ENCODE results near the gene CAPN10. TPM values are rescaled to one million over a fixed set of nuclear protein-coding genes. Genes with fewer than 3 reads are reported as not detected.
A peak's percentile ranks its signal among the peaks of the same experiment; 100 is the strongest.

Gene CAPN10
- total RNA-seq, 1 donor from 2014 or later, result 27.8 TPM

DNA sequence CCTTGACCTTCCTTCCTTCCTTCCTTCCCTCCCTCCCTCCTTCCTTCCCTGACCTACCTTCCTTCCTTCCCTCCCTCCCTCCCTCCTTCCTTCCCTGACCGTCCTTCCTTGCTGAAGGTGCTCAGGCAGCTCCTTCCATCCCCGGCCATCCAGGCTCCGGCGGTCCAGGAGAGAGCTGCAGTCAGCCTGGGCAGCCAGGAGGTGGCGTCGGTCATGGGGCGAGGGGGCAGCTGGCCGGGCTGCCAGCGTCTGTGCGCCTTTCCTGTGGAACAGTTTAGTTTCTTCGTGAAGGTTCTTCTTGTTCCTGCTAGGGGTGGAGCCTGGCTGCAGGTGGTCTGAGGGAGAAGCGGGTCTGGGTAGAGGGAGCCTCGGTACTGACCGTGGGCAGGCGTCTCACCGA is 54.4 kb downstream of the CAPN10 start:
- Histone ChIP-seq H3K27me3 (no peaks in the 10 kb centered on the region), H3K36me3 (no peaks in the 10 kb centered on the region), H3K9me3 (no peaks in the 10 kb centered on the region), H3K4me3 (no peak overlapping the region), H3K27ac (no peak overlapping the region), H3K4me1 (no peaks in the 10 kb centered on the region)
- peak in 1 of 2 donors; percentile 61 for DNase-seq (ENCODE audit: low spot score in 2 of 2)
- TF ChIP-seq, protein P1, sequence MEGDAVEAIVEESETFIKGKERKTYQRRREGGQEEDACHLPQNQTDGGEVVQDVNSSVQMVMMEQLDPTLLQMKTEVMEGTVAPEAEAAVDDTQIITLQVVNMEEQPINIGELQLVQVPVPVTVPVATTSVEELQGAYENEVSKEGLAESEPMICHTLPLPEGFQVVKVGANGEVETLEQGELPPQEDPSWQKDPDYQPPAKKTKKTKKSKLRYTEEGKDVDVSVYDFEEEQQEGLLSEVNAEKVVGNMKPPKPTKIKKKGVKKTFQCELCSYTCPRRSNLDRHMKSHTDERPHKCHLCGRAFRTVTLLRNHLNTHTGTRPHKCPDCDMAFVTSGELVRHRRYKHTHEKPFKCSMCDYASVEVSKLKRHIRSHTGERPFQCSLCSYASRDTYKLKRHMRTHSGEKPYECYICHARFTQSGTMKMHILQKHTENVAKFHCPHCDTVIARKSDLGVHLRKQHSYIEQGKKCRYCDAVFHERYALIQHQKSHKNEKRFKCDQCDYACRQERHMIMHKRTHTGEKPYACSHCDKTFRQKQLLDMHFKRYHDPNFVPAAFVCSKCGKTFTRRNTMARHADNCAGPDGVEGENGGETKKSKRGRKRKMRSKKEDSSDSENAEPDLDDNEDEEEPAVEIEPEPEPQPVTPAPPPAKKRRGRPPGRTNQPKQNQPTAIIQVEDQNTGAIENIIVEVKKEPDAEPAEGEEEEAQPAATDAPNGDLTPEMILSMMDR (IDR thresholded peaks at IDR 0.05), result peak in 1 of 3 experiments; percentile 14
- intact Hi-C loops (cut with DNase I), result no loop called here

DNA sequence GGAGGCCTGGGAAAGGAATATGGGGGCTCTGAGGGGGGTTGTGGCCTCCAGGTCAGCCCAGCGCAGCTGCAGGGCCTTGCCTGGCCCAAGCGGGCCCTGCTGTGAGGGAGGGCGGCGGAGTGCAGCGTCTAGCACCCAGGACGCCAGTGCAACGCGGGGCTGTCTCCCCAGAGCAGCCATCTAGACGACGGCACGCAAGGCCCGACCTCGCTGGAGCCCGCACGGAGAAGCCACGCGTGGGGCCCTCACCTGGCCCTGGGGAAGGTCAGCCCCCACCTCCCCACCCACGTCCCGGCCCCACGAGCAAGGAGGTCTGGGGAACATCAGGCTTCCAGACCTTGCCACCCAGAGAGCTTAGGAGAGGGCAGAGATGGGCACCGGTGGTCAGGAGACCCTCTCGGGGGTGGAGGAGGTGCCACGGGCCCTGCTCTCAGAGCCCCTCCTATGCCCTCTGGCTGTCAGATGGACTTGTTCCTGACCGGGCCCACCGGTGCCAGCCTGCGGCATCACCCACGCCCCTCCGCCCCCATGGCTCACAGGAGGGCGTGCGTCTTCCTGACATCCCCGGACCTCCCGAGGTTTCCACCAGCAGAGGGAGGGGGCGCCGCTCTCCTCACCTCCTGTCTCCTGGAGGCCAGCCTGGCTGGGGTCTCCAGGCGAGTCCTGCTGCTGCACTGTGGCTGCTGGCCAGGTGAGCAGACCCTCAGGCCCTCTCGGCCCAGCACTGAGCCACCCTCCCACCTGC is 55.7 kb downstream of the CAPN10 start:
- H3K4me3 ChIP-seq, result no peak overlapping the region
- H3K36me3 ChIP-seq, result no peaks in the 10 kb centered on the region
- intact Hi-C loops (cut with DNase I), result no loop called here
- H3K27me3 ChIP-seq, result no peaks in the 10 kb centered on the region
- no peak overlapping the region for H3K27ac ChIP-seq
- TF ChIP-seq, protein P1 (IDR thresholded peaks at IDR 0.05), result no peak
- no peaks in the 10 kb centered on the region for H3K9me3 ChIP-seq
- no peak for DNase-seq (ENCODE audit: low spot score in 2 of 2)
- H3K4me1 ChIP-seq, result no peaks in the 10 kb centered on the region

DNA sequence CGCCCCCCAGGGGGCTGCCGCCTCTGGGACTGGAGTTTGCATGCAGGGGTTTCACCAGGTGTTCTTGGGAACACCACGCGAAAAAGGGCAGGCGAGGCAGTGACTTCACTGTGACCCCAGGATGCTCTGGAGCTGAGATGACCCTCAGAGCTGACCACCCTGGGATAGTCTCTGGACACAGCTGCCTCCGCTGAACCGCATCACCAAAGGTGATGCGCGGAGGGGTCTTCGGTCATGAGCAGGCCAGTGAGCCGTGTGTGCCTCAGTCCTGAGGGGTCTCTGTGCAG is 56.2 kb downstream of the CAPN10 start:
- Histone ChIP-seq H3K27me3 (no peaks in the 10 kb centered on the region), H3K9me3 (no peaks in the 10 kb centered on the region), H3K27ac (no peak overlapping the region), H3K4me1 (no peaks in the 10 kb centered on the region), H3K36me3 (no peaks in the 10 kb centered on the region), H3K4me3 (no peak overlapping the region)
- DNase-seq (ENCODE audit: low spot score in 2 of 2), result no peak
- TF ChIP-seq, protein P1 (IDR thresholded peaks at IDR 0.05), result no peak
- intact Hi-C loops (cut with DNase I), result no loop called here

GRCh38 chr2:240643093-240643810 is 56.7 kb downstream of the CAPN10 start:
- intact Hi-C loops (cut with DNase I), result no loop called here
- H3K36me3 ChIP-seq, result no peaks in the 10 kb centered on the region

GRCh38 chr2:240643811-240644150 is 57.2 kb downstream of the CAPN10 start:
- DNase-seq (ENCODE audit: low spot score in 2 of 2), result no peak
- H3K27me3 ChIP-seq, result no peaks in the 10 kb centered on the region
- no peaks in the 10 kb centered on the region for H3K36me3 ChIP-seq
- no peaks in the 10 kb centered on the region for H3K9me3 ChIP-seq
- no peak overlapping the region for H3K4me3 ChIP-seq
- TF ChIP-seq, protein P1 (IDR thresholded peaks at IDR 0.05), result no peak
- intact Hi-C loops (cut with DNase I), result no loop called here
- no peak overlapping the region for H3K27ac ChIP-seq
- no peaks in the 10 kb centered on the region for H3K4me1 ChIP-seq

More at GRCh38 chr2:240643093-240643810, 56.7 kb downstream of the CAPN10 start:
- TF ChIP-seq, protein P1 (IDR thresholded peaks at IDR 0.05), result no peak
- Histone ChIP-seq H3K9me3 (no peaks in the 10 kb centered on the region), H3K4me3 (no peak overlapping the region), H3K4me1 (no peaks in the 10 kb centered on the region), H3K27me3 (no peaks in the 10 kb centered on the region), H3K27ac (no peak overlapping the region)
- no peak for DNase-seq (ENCODE audit: low spot score in 2 of 2)
